GM18519 (cell line): ENCODE results near the gene NSMCE3.

Source experiments
- ATAC-seq: cut with Tn5 transposase; IDR thresholded peaks from one replicate; pipeline ENCODE4 v1.9.1; 2021; ENCODE audit warnings: mild to moderate bottlenecking, moderate library complexity; ENCODE audit not compliant: unreplicated experiment, low FRiP score

Gene NSMCE3

DNA sequence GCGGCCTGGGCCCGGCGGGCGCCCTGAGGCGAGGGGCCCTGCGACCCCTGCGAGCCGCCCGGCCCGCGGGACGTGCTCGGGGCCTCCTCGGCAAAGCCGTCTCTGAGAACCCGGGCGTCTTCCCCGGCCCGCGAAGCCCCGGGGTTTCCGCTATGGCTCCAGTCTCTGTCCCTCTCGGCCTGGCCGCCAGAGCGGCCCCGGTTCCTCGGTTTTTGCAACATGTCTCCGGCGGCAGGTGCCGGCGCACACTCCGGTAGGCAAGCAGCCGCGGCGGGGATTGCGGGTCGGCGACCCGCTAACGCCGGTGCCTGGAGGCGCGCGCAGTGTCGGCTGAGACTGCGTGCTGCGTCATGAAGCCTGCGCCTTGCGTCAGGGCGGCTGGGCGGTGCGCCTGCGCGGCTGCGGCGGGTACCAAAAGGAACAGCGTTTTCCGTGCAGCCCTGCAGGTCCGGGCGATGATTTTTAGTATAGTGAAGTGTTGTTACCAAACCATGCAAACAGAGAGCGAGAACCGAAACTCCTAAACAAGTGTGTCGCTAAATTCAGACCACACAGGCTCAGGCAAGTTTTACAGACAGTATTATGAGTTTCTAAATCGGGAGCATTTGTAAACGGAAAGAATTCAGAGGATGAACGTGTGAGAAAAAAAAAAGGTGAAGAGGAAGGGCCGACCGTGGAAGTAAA is at the start of gene NSMCE3:
Gene NSMCE3, minus strand, starts transcription at position 338 of the 684 bp plus-strand sequence. Its CDS starts 117 bp downstream, at position 221.
- peak; percentile 88 for ATAC-seq

DNA sequence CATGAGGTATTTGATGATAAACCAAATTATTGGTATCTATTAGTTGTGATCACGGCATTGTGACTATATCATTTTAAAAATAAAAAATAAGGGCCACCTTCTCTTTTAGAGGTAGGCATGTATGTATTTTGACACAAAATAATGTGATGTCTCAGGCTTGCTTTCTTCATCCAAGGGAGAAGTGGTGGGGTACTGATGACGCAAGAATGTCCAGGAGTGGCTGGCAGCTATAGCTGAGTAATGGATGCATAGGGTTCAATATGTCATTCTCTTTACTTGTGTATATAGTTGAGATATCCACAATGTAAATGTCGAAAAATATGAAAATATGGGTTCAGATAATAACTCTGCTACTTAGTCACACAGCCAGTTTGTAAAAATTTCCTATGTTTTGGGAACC is 46.8 kb upstream of the NSMCE3 start:
- ATAC-seq = no peak

GRCh38 chr15:29312387-29312786 is 42.8 kb upstream of the NSMCE3 start:
- ATAC-seq = peak; percentile 56

DNA sequence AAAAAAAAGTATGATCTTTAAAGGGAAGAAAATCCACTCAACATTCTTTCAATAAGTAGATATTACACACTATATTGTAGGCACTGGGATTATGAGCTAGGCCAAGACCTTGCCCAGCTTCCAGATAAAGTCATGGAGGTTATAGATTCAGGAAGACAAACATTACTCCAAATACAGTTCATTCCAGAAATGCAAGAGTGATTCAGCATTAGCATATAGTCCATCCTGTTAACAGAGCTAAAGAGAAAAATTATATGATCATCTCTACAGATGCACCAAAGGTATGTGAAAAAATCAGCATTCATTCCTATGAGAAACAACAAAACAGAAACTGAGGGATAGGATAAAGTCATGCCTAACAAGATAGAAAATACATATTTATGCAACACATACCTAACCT is 42.1 kb upstream of the NSMCE3 start:
- ATAC-seq = no peak

DNA sequence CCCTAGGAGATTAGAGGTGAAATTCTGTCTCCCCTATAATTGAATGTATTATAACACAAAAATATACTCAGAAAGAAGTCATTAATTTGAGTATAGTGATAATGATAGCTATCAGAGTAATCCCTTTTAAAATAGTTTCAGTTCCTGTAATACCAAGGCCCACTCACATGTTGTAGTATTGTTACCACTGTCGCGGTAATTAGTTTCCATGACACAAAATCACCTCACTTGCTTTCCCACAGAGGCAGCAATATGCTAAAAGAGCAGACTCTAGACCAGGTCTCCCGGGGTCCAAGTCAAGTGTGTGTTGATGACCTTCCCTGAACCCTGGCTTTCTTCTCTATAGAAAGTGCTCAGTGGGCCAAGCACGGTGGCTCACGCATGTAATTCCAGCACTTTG is 39.5 kb upstream of the NSMCE3 start:
- peak; percentile 50 for ATAC-seq

DNA sequence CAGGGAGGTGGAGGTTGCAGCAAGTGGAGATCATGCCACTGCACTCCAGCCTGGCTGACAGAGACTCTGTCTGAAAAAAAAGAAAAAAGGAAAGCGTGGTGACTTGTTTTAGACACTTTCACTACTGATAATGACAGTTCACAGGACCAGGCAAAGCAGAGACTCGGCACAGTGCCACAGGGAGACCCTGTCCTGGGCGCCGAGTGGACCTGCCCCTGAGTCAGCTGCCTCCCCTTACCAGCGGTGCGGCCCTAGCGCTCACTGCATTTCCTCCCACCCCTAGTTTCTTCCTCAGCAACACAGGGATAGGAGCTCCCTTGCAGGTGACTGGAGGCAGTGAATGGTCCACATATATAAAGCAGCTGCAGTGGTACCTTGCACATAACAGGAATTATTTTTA is 38.7 kb upstream of the NSMCE3 start:
- ATAC-seq = no peak

DNA sequence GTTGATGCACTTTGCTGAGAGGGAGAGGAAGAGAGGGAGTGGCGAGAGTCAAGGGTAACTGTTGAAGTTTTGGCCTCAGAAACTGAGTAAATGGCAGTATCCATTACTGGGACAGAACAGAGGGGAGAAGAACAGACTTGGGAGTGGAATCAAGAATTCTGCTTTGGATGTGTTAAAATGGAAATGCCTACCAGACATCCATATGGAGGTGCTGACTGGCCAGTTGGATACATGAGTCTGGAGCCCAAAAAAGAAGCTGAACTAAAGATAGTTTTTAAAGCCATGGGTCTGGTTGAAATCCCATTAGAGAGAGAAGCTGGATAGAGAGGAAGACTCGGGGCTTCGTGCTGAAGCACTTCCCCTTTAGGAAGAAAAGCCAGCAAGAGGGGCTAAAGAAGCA is 35.9 kb upstream of the NSMCE3 start:
- ATAC-seq = no peak

DNA sequence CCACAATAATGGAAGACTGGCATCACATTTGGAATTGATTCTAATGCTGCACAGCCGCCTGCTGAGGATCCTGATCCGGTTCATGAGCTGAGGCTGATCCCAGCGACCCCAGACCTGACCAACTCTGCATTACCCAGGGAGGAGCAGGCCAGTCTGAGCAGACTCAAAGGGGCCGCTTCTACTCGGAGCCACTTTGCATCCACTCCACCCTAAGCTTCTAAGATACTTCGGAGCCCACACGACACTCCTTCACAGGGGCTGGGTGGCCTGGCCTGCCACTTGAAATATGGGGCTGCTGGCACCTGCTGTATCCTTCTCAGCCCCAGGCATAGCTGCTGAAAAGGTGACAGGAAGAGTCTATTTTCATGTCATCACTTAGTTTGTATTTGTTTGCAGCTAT is 33.2 kb upstream of the NSMCE3 start:
- ATAC-seq = no peak

- ATAC-seq = no peak
These were observed 30.2 kb upstream of the NSMCE3 start for GRCh38 chr15:29299784-29300183.

- no peak for ATAC-seq
These were observed 29.7 kb upstream of the NSMCE3 start for GRCh38 chr15:29299331-29299730.

DNA sequence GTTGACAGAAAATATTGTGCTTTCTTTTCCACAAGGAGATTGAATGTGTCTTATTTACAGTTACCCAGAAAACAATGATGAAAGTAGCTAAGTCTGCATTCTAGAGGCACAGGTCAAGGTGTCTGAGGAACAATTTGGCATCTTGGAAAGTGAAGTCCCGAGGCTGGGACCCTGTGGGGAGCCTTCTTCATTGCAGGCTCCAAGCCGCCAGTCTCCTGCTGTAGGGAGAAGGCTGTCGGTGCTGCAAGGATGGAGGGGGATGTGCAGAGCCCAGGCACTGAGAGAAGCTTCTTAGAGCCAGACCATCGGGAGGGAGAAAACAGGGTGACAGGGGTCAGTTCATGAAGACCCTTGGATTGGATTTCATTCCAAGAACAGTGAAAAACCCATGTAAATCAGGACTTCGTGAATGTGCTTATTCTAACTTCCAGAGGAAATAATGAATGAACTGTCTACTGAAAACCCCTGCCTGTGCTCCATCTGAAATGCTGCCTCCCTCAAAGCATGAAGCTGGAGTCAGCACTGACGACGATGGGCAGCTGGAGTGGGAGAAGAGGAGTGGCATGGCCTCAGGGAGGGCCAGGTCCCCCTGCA is 25.2 kb upstream of the NSMCE3 start:
- no peak for ATAC-seq

- no peak for ATAC-seq
These were observed 21.6 kb upstream of the NSMCE3 start for GRCh38 chr15:29291067-29291845.

- ATAC-seq = no peak
These were observed 19.6 kb upstream of the NSMCE3 start for GRCh38 chr15:29289173-29289572.

DNA sequence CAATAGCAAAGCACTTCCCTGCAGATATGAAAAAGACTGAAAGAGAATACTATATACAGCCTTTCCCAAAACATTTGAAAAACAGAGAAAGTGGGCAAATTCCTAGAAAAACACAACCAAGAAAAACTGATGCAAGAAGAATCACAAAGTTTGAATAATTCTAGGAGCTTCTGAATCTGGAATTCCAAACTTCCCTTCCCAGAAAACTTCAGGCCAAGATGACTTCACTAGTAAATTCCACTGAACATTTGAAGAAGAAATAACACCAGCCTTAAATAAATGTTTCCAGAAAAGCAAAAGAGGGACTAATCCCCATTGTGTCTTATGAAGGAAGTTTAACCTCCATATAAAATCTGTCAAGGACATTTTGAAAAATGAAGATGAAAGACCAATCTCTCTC is 15.8 kb upstream of the NSMCE3 start:
- no peak for ATAC-seq

GRCh38 chr15:29283381-29283780 is 13.8 kb upstream of the NSMCE3 start:
- no peak for ATAC-seq

- no peak for ATAC-seq
These were observed 10.9 kb upstream of the NSMCE3 start for GRCh38 chr15:29280514-29280913.

DNA sequence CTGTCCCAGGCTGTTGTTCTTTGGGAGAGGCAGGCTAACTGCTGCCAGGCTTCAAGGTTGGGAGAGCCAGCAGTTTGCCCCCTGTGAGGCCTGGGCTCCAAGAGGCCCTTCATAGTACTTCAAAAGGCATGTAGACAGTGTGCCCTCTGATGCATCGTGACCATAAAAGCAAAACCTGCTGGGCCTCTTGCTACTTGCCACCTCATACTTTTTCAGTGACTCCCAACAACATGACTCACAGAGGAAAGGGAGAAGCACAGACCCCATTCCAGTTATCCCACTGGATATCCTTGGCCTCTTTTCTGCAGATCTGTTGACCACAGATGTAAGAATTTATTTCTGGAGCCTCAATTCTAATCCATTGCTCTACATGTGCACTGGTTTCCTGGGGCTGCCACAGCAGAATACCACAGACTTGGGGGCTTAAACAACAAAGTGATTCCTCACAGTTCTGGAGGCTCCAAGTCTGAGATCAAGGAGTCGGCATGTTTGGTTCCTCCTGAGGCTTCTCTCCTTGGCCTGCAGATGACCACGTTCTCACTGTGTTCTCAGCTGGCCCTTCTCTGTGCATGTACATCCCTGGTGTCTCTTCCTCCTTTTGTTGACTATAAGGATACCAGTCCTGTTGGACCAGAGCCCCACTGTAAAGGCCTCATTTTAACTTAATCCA is 8.9 kb upstream of the NSMCE3 start:
- no peak for ATAC-seq

DNA sequence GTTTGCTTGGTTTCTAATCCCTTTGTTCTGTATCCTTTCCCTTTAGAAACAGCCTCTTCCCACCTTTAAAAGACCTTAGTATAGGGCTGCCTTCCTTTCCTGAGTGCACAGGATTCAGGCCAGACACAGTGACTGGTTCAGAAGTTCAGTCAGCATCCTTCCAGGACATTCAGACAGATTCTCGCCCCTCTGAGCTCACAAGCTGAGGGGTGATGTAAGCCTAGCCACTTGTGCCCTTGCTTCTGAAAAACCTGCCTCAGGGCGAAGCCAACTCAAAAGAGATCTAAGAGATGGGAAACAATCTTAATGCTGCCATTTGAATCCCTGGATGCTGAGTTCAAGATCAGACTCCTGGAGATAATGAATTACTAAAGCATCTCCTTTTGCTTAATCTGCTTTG is 6.7 kb upstream of the NSMCE3 start:
- no peak for ATAC-seq

- ATAC-seq = no peak
These were observed 6.2 kb upstream of the NSMCE3 start for GRCh38 chr15:29275855-29276254.

DNA sequence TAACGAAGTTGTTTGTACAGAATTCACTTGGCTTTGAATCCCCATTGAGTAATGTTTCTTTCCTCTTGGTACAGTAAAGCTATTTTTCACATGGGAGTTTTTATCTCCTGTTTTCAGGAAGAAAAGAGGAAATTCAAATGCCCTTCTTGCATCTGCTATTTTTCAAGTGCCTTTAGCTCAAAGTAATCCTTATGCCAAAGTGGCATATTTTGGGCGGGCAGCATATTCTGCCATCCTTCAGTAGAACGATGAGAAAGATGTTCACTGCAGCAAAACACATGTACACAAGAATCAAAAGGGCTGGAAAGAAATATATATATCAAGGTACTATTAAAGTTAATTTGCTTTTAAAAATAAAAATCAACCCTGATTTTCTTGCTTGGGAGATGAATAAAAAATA is 5.3 kb upstream of the NSMCE3 start:
- no peak for ATAC-seq

GRCh38 chr15:29272219-29272618 is 2.6 kb upstream of the NSMCE3 start:
- no peak for ATAC-seq
